Head of caudate nucleus (tissue), 42 donors: ENCODE results near the gene TMEM270.
"Not testable (repeated sequence)": the region's sequence is repeated elsewhere in the genome, so short reads cannot be mapped to it uniquely, and the experiment has no call there.

Source experiments
- DNase-seq, 42 donors: peaks; one replicate each; pipeline versions ENCODE4 v3.0.0 to v3.0.0-alpha.2; 2020 to 2021; ENCODE audit warnings: mixed read lengths in 7 of 42
- intact Hi-C: fragments of 100-400 bp; cut with DNase I; formaldehyde crosslinking; loops from one replicate; pipeline ENCODE4 v1.15.0; 2022

The TMEM270 gene

GRCh38 chr7:73880755-73881328 lies 19.9 kb downstream of the TMEM270 start:
- no peak for DNase-seq
- intact Hi-C loops = no loop called here

GRCh38 chr7:73881352-73882046 lies 20.5 kb downstream of the TMEM270 start:
- DNase-seq = no peak
- intact Hi-C loops = no loop called here

- DNase-seq = no peak
- intact Hi-C loops = no loop called here
These were observed 21.1 kb downstream of the TMEM270 start for GRCh38 chr7:73882047-73882402.

GRCh38 chr7:73884867-73885422 lies 24.0 kb downstream of the TMEM270 start:
- DNase-seq, intact Hi-C loops: not testable (repeated sequence)

GRCh38 chr7:73885433-73885974 lies 24.5 kb downstream of the TMEM270 start:
- intact Hi-C loops = no loop called here
- no peak for DNase-seq

- intact Hi-C loops = no loop called here
- peak in 34 of 42 donors; percentile 13 to 71 (median 36) for DNase-seq
These were observed 25.2 kb downstream of the TMEM270 start for GRCh38 chr7:73885975-73886798.

DNA sequence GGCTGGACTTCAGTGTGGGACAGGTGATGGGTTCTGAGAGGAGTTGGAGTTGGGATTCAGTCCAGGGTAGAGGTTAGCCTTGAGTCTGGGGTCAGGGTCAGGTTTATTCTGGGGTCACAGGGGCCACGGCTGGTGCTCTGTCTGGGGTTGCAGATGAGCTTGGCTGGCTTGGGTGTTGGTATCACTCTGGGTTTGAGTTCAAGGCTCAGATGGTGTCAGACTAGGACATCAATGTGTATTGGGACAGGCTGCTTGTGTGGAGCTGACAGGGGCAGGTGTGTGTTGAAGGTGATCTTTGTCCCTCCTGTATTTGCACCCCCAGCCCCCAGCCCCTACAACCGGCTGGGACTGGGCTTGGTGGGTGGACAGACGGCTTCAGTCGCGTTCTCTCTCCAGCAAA lies 26.8 kb downstream of the TMEM270 start:
- intact Hi-C loops = no loop called here
- no peak for DNase-seq

DNA sequence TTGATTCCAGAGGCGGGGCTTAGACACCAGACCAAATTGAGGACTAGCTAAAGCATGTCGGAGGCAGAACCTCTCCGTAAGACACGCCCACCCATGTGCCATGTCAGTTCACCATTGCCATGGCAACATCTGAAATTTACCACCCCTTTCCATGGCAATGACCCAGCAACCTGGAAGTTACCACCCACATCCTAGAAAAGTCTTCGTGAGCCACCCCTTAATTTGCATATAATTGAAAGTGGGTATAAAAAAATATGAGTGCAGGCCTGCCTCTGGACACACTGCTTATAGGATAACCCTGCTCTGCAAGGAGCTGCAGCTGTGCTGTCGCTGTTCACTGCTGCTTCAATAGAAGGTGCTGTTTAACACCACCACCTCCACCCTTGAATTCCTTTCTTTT lies 28.0 kb downstream of the TMEM270 start:
- intact Hi-C loops = no loop called here
- DNase-seq = peak in 32 of 42 donors; percentile 18 to 79 (median 50)

- DNase-seq = no peak
- intact Hi-C loops = no loop called here
These were observed 29.7 kb downstream of the TMEM270 start for GRCh38 chr7:73890555-73891147.

DNA sequence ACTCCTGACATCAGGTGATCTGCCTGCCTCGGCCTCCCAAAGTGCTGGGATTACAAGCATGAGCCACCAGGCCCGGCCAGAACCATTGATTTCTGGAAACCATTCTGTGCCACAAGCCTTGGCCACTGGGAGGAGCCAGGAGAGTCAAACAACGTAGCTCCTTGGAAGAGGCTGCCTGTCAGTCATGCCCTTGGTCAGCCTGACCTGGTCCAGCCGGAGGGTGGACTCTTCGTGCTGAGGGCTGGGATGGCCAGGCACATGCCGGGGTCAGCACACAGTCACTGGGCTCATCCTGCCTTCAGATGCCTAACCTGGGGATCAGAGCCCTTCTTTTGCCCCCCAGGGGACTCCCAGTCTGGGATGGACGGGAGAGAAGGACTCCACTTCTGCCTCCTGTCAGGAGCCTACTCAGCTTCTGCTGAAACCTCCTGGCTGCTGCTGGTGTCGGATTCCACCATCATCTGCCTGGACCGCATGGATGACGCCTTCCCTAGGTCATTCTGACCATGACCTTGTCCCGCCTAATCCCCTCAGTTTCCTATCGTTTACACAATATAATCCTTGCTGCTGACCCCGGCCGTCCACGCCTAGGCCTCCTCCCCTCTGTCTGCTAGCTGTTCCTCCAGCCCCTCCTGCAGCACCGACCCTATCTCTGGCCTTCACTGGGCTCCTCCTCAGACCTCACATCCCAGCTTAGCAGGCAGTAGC lies 30.4 kb downstream of the TMEM270 start:
- peak in 1 of 42 donors; percentile 13 for DNase-seq
- intact Hi-C loops = no loop called here

DNA sequence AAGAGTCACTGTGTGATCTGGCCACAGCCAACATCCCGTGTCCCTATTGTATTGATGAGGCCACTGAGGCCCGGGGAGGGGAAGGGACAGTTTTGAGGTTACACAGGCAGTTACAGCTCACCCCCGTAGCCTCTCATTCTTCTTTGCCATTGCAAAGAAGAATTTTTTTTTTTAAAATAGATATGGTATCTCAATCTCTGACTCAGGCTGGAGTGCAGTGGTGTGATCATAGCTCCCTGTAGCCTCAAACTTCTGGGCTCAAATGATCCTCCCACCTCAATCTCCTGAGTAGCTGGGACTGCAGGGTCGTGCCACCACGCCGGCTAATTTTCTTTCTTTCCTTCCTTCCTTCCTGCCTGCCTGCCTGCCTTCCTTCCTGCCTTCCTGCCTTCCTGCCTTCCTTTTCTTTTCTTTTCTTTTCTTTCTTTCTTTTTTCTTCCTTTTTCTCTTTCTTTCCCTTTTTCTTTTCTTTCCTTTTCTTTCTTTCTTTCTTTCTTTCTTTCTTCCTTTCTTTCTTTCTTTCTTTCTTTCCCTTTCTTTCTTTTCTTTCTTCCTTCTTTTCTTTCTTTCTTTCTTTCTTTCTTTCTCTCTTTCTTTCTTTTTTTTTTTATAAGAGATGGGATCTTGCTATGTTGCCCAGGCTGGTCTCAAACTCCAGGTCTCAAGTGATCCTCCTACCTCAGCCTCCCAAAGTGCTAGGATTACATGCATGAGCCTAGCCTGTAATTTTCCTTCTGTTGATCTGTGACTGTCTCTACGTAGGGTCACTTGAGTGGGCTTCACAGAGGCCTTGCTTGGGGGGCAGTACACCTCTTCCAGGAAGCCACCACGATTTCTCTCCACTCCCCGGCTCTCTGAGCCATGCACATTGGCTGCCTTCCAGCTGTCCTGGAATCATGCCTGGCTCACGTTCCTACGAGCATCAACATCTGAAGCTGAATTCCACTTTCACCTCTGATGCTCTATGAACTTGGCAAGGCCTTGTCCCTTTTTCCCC lies 31.3 kb downstream of the TMEM270 start:
- peak in 1 of 42 donors; percentile 24 for DNase-seq
- intact Hi-C loops = no loop called here

DNA sequence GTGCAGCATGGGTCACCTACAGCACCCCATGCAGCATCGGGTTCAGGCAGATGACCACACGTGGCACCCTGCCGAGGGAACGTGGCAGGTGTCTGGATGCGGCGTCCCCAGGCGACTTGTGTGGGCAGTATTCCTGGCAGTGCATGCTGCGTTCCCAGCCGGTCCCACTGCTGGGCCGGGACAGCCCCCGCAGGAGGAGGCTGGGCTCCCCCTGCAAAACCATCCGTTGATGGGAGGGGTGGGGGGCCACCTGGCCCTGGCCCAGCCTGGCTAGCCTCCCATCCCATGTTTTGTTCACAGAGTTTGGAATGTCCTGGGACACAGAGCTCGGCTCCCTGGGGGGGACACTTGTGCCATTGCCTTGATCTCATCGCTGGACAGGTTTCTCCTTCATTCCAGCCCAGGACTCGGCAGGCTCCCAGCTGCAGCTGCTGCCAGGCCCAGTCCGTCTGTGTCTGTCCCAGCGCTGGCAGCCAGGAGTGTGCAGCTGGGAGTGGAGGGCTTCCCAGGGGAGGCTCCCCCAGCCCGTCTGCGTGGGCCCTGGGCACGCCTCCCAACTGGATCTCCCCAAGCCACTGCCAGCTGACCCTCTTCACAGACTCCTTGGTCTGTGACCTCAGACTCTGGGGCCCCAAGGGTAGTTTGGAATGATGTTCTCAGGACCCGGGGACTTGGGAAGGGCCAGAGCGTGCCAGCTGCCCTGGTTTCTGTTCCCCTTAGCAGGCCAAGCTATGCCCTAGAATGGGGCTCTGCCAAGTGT lies 32.6 kb downstream of the TMEM270 start:
- DNase-seq = peak in 39 of 42 donors; percentile 9 to 66 (median 44)
- intact Hi-C loops = no loop called here

DNA sequence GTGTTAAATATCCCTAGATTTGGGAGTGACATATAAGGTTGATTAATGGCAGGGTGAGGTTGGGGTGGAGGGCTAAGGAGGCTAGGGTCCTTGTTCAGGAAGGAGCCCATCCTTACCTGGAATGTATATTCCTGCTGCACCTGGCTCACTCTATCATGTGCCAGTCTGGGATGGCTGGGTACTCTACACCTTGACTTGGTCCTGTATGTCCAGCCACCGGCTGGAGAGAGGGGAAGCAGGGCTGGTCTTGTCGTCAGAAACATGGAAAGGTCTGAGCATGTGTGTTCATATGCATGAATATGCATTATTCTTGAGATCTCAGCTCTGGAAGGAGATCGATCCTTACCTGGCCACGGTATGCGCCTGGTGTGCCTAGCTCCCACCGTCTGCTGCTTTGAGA lies 33.2 kb downstream of the TMEM270 start:
- intact Hi-C loops = no loop called here
- DNase-seq = no peak

GRCh38 chr7:73894733-73895551 lies 34.0 kb downstream of the TMEM270 start:
- DNase-seq = peak in 1 of 42 donors; percentile 26
- intact Hi-C loops = no loop called here

DNA sequence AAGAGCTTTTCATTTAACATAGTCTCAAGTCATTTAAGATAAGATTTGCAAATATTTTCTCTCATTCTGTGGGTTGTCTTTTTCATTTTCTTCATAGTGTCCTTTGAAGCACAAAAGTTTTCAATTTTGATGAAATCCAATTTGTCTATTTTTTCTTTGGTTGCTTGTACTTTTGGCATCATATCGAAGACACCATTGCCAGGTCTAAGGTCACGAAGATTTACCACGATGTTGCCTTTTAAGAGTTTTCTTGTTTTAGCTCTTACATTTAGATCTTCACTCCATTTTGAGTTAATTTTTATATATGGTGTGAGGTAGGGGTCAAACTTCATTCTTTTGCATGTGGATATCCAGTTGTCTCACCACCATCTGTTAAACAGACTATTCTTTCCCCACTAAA lies 34.7 kb downstream of the TMEM270 start:
- DNase-seq = no peak
- intact Hi-C loops = no loop called here

- intact Hi-C loops = no loop called here
- DNase-seq = no peak
These were observed 35.5 kb downstream of the TMEM270 start for GRCh38 chr7:73896454-73896853.
